Activated B cell treated with CpG ODN at 0.5 μM for 24 hours (primary cell): ENCODE results near the gene SLC19A1. TPM values are rescaled to one million over a fixed set of nuclear protein-coding genes. Genes with fewer than 3 reads are reported as not detected.
"Not testable (repeated sequence)": the region's sequence is repeated elsewhere in the genome, so short reads cannot be mapped to it uniquely, and the experiment has no call there.

Experiments
- ATAC-seq: fragments of 200-7000 bp; cut with Tn5 transposase; one replicate; pipeline ENCODE4 v1.10.0; 2021; ENCODE audit warnings: low read depth, mild to moderate bottlenecking, moderate library complexity
- CTCF ChIA-PET: fragments of 350-600 bp; sonication (Branson Sonifier 250); formaldehyde crosslinking; loops from one replicate; lab custom pipeline; 2021; ENCODE audit warnings: antibody characterized with exemption; lab: Charles Lee
- POLR2A ChIA-PET: fragments of 350-600 bp; sonication (Branson Sonifier 250); formaldehyde crosslinking; loops from one replicate; lab custom pipeline; 2021; ENCODE audit warnings: antibody characterized with exemption; lab: Charles Lee
- DNase-seq: peaks from one replicate; pipeline ENCODE4 v3.0.0; 2022
- H3K27ac Mint-ChIP-seq: one replicate; pipeline ENCODE4 v1.8.0; 2020; ENCODE audit warnings: mixed read lengths
- H3K27me3 Mint-ChIP-seq: one replicate; pipeline ENCODE4 v1.8.0; 2021; ENCODE audit warnings: mixed read lengths
- H3K36me3 Mint-ChIP-seq: one replicate; pipeline ENCODE4 v1.8.0; 2021; ENCODE audit warnings: low read depth, mixed read lengths
- H3K4me1 Mint-ChIP-seq: one replicate; pipeline ENCODE4 v1.8.0; 2021; ENCODE audit warnings: mixed read lengths
- H3K4me3 Mint-ChIP-seq: one replicate; pipeline ENCODE4 v1.8.0; 2020; ENCODE audit warnings: mild to moderate bottlenecking, mixed read lengths
- H3K9me3 Mint-ChIP-seq: one replicate; pipeline ENCODE4 v1.8.0; 2020; ENCODE audit warnings: mixed read lengths
- intact Hi-C: fragments of 100-400 bp; cut with micrococcal nuclease; formaldehyde crosslinking; loops from one replicate; pipeline ENCODE4 v1.15.1; 2024
- total RNA-seq: library from RNA; stranded (reverse); gene quantifications from 2 replicates; pipeline ENCODE4 v1.2.3, GENCODE V29; 2022
- TF ChIP-seq, protein P1 (sequence below): fragments of 200-600 bp; IDR thresholded peaks from one replicate; pipeline ENCODE4 v1.8.0; 2022; ENCODE audit warnings: antibody characterized with exemption, mild to moderate bottlenecking

SLC19A1 gene
- total RNA-seq, 1 donor from 2014 or later = 10.7 TPM

DNA sequence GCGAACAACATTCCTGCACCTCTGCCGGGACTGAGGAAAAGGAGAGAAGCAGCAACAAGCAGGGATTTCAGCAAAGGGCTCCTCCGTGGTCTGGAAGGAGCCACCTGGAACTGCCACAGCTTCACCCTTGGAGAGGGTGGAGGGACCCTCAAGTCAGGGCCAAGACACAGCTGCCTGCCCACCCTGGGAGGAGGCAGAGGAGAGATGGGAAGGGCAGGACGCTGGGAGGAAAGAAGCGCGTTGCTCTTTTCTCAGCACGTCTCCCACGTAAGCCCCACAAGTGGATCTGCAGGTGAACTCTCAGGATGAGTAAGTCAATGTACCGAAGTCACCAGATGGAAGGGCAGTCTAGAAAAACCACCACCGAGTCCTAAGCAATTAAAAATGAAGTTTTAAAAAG, 39.6 kb downstream of the SLC19A1 start:
- intact Hi-C loops = no loop called here
- Mint-ChIP-seq H3K9me3 (no peaks in the 10 kb centered on the region), H3K36me3 (no peaks in the 10 kb centered on the region), H3K27ac (no peak overlapping the region), H3K27me3 (peaks cover 3% of the 10 kb centered on the region), H3K4me1 (no peaks in the 10 kb centered on the region), H3K4me3 (no peak overlapping the region)
- ATAC-seq = no peak
- DNase-seq = no peak
- ChIA-PET POLR2A (no interaction called here), CTCF (no interaction called here)
- TF ChIP-seq, protein P1, sequence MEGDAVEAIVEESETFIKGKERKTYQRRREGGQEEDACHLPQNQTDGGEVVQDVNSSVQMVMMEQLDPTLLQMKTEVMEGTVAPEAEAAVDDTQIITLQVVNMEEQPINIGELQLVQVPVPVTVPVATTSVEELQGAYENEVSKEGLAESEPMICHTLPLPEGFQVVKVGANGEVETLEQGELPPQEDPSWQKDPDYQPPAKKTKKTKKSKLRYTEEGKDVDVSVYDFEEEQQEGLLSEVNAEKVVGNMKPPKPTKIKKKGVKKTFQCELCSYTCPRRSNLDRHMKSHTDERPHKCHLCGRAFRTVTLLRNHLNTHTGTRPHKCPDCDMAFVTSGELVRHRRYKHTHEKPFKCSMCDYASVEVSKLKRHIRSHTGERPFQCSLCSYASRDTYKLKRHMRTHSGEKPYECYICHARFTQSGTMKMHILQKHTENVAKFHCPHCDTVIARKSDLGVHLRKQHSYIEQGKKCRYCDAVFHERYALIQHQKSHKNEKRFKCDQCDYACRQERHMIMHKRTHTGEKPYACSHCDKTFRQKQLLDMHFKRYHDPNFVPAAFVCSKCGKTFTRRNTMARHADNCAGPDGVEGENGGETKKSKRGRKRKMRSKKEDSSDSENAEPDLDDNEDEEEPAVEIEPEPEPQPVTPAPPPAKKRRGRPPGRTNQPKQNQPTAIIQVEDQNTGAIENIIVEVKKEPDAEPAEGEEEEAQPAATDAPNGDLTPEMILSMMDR = no peak

DNA sequence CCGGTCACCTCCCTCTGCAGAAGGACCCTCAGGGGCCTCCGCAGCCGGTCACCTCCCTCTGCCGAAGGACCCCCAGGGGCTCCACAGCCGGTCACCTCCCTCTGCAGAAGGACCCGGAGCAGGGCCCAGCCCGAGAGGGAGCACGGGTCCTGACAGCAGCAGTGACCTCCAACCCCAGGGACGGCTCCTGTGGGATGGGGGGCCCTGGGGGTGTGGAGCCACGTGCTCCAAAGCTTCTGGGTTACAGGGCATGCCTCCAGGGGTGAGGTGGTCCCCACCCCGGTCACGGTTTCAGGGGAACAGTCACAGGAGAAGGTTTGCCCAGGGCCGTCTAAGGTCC, 40.3 kb downstream of the SLC19A1 start:
- Mint-ChIP-seq H3K27me3 (peaks cover 3% of the 10 kb centered on the region), H3K36me3 (no peaks in the 10 kb centered on the region), H3K9me3 (no peaks in the 10 kb centered on the region), H3K4me3 (no peak overlapping the region), H3K4me1 (no peaks in the 10 kb centered on the region), H3K27ac (no peak overlapping the region)
- TF ChIP-seq, protein P1 = no peak
- intact Hi-C loops = no loop called here
- POLR2A ChIA-PET = no interaction called here
- CTCF ChIA-PET = no interaction called here
- DNase-seq (no peak), ATAC-seq (no peak)

DNA sequence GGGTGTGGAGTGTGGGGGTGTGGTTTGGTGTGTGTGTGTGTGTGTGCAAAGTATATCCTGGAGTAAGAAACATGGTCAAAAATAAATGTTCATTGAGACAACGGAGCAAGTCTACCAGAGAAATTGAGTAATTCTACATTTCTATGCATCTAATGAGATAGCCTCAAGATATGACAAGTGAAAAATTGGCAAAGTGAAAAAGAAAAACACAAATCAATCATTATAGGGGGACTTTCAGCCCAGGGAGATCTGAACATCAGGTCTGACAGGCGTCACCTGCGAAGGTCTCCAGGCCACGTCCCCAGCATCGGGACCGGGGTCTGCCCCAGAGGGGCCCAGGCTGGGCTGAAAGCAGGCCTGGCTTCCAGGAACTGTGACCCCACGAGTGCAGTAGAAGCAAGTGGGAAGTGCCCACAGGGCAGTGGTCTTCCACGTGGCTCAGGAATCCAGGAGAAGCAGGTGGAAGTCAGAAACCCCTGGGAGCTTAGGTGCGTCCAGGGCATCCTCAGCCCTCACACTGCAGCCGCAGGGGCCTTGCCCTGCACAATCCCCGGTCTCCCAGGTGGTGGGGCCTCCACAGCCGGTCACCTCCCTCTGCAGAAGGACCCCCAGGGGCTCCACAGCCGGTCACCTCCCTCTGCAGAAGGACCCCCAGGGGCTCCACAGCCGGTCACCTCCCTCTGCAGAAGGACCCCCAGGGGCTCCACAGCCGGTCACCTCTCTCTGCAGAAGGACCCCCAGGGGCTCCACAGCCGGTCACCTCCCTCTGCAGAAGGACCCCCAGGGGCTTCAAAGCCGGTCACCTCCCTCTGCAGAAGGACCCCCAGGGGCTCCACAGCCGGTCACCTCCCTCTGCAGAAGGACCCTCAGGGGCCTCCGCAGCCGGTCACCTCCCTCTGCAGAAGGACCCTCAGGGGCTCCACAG, 40.9 kb downstream of the SLC19A1 start:
- POLR2A ChIA-PET, DNase-seq, H3K27ac Mint-ChIP-seq, intact Hi-C loops, H3K27me3 Mint-ChIP-seq, H3K4me1 Mint-ChIP-seq, H3K4me3 Mint-ChIP-seq, CTCF ChIA-PET, H3K36me3 Mint-ChIP-seq, H3K9me3 Mint-ChIP-seq, ATAC-seq: not testable (repeated sequence)

DNA sequence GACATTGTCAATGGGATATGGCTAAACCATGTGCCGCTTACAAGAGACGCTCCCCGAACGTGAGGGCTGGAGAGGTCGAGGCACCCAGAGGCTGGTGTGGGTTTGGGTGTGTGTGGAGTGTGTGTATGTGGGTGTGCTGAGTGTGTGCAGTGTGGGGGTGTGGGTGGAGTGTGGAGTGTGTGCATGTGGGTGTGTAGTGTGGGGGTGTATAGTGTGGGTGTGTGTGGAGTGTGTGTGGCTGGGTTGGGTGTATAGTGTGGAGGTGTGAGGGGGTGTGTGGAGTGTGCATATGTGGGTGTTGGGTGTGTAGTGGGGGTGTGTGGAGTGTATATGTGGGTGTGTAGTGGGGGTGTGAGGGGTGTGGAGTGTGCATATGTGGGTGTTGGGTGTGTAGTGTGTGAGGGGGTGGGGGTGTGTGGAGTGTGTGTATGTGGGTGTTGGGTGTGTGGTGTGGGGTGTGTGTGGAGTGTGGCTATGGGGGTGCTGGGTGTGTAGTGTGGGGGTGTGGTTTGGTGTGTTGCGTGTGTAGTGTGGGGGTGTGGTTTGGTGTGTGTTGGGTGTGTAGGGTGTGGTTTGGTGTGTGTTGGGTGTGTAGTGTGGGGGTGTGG, 42.2 kb downstream of the SLC19A1 start:
- peaks cover 3% of the 10 kb centered on the region for H3K27me3 Mint-ChIP-seq
- H3K36me3 Mint-ChIP-seq = no peaks in the 10 kb centered on the region
- intact Hi-C loops = no loop called here
- no peak for DNase-seq
- no peaks in the 10 kb centered on the region for H3K4me1 Mint-ChIP-seq
- H3K27ac Mint-ChIP-seq = no peak overlapping the region
- H3K4me3 Mint-ChIP-seq = no peak overlapping the region
- no peaks in the 10 kb centered on the region for H3K9me3 Mint-ChIP-seq
- CTCF ChIA-PET = no interaction called here
- no peak for ATAC-seq
- TF ChIP-seq, protein P1 = no peak
- POLR2A ChIA-PET = no interaction called here

DNA sequence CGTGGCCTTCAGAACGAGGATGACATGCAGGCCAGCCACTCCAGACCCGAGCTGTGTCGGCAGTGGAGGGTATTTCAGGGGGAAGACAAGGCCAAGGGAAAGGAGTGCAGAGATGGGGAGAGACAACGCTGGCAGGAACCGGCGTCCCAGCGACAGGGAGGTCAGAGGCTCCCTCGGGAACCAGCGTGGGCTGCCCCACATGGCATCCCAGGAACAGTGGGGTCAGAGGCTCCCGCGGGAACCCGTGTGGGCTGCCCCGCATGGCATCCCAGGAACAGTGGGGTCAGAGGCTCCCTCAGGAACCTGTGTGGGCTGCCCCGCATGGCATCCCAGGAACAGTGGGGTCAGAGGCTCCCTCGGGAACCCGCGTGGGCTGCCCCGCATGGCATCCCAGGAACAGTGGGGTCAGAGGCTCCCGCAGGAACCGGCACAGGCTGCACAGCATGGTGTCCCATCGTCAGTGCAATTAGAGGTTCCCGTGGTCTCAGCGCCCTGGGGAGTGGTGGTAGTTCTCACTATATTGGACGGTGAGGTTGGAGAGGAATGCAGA, 43.0 kb downstream of the SLC19A1 start:
- Mint-ChIP-seq H3K27me3 (peaks cover 3% of the 10 kb centered on the region), H3K27ac (no peak overlapping the region), H3K36me3 (no peaks in the 10 kb centered on the region), H3K4me3 (no peak overlapping the region), H3K4me1 (no peaks in the 10 kb centered on the region), H3K9me3 (no peaks in the 10 kb centered on the region)
- CTCF ChIA-PET = no interaction called here
- intact Hi-C loops = no loop called here
- POLR2A ChIA-PET = no interaction called here
- ATAC-seq = no peak
- TF ChIP-seq, protein P1 = no peak
- no peak for DNase-seq
